Subcutaneous adipose tissue (tissue), 4 donors: Measurements from ENCODE around the gene BEAN1. TPM values are rescaled to one million over a fixed set of nuclear protein-coding genes. Genes with fewer than 3 reads are reported as not detected.

Experiments used
- total RNA-seq, 4 donors: library from RNA; depleted of rRNA; stranded (reverse); fragments of >200 nt; gene quantifications; one replicate each; pipeline ENCODE4 v1.1.0, GENCODE V29; 2016
- TF ChIP-seq, protein P1 (sequence below): fragments of 450-650 bp; IDR thresholded peaks from one replicate; pipeline ENCODE4 v1.5.1; 2016; ENCODE audit warnings: low read depth, mild to moderate bottlenecking, control low read depth, antibody characterized with exemption, moderate library complexity

The BEAN1 gene
- total RNA-seq, 4 donors from 2014 or later: 0.88 TPM; not detected in 3

GRCh38 chr16:66503030-66503429 is 75.9 kb downstream of the BEAN1 start:
- TF ChIP-seq, protein P1, sequence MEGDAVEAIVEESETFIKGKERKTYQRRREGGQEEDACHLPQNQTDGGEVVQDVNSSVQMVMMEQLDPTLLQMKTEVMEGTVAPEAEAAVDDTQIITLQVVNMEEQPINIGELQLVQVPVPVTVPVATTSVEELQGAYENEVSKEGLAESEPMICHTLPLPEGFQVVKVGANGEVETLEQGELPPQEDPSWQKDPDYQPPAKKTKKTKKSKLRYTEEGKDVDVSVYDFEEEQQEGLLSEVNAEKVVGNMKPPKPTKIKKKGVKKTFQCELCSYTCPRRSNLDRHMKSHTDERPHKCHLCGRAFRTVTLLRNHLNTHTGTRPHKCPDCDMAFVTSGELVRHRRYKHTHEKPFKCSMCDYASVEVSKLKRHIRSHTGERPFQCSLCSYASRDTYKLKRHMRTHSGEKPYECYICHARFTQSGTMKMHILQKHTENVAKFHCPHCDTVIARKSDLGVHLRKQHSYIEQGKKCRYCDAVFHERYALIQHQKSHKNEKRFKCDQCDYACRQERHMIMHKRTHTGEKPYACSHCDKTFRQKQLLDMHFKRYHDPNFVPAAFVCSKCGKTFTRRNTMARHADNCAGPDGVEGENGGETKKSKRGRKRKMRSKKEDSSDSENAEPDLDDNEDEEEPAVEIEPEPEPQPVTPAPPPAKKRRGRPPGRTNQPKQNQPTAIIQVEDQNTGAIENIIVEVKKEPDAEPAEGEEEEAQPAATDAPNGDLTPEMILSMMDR: no peak

- TF ChIP-seq, protein P1: no peak
Observed at GRCh38 chr16:66503612-66504011, 76.5 kb downstream of the BEAN1 start.

DNA sequence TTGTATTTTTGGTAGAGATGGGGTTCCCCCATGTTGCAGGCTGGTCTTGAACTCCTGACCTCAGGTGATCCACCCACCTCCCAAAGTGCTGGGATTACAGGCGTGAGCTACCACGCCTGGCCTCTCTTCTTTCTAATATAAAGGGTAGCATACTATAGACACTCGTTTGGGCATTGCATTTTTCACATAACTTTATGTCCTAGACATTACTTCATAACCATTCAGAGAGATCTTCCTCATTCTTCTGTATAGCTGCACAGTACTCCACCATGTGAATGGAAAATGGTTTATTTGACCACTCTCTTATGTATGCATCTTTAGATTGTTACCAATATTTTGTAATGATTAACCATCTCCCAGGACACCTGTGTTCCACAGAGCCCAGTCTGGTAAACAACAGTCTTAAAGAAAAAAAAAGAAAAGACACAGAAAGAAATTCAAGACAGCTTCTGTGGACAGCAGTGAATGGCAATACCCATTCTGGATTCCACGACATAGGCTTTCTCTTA is 80.7 kb downstream of the BEAN1 start:
- TF ChIP-seq, protein P1: no peak

- TF ChIP-seq, protein P1: no peak
Observed at GRCh38 chr16:66508248-66508913, 81.3 kb downstream of the BEAN1 start.

- TF ChIP-seq, protein P1: no peak
Observed at GRCh38 chr16:66508914-66509496, 81.9 kb downstream of the BEAN1 start.

- TF ChIP-seq, protein P1: no peak
Observed at GRCh38 chr16:66509576-66509975, 82.5 kb downstream of the BEAN1 start.

- TF ChIP-seq, protein P1: no peak
Observed at GRCh38 chr16:66510298-66510697, 83.2 kb downstream of the BEAN1 start.
